Posterior cingulate gyrus (tissue), 11 donors: ENCODE measurements around the gene TUBGCP5.

Experiments
- DNase-seq, 10 donors: peaks; one replicate each; pipeline versions ENCODE4 v3.0.0 to v3.0.0-alpha.2; 2020 to 2021; ENCODE audit warnings: mixed read lengths in 3 of 10
- intact Hi-C: fragments of 100-400 bp; cut with DNase I; formaldehyde crosslinking; loops from one replicate; pipeline ENCODE4 v1.15.1; 2023

TUBGCP5 gene

DNA sequence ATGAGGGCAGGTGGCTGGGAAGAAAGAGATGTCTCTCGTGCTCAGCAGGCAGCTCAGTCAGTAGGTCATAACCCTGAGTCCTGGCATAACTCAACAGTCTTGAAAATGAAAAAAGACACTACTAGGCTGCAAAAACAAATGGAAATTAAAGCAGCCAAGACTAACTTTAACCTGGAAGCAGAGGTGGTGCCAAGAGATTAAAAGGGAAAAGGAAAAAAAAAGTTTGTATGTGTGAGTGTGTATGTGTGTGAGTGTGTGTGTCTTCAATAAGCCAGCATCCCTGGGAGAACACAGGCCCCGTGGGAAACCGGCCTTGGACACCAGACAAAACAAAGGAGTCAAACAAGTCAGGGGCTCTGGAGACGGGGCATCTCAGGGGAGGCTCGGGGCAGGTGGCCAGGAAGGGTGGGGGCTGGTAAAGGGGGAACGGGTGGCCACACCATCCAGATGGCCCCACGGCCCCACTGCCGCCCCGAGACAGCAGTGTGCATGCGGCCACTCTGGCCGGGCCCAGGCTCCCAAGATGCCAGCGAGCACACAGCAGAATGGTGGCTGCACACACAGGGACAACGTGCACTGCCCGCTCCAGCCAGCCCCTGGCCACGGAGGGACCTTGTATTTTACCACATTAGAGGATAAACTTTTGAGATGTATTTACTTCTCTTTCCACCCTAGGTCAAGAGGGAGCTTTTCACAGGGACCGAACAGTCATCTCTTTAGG is 83.0 kb downstream of the TUBGCP5 start:
- intact Hi-C loops = no loop called here
- DNase-seq = peak in 5 of 10 donors; percentile 34 to 90 (median 78)

DNA sequence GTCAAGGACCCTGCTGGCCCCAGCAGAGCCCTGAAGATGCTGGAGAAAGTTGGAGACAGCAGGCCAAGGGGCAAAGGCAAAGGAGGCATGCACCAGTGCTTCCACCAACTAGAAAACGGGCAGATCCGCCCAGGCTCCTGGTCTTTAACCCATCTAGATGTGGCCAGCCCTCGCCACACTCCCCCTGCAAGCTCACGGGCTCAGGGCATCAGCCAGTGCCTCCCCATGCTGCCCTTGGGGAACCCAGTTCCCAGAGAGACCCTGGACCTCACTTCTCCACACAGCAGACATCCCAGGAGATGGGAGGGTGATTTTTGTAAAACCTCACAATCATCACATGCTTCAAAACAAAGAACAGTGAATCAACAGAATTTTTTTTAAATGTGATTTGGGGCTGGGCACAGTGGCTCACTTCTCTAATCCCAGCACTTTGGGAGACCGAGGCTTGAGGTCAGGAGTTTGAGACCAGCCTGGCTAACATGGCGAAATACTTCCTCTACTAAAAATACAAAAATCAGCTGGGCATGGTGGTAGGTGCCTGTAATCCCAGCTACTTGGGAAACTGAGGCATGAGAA is 83.7 kb downstream of the TUBGCP5 start:
- intact Hi-C loops = no loop called here
- peak in 3 of 10 donors; percentile 21 to 81 (median 75) for DNase-seq

DNA sequence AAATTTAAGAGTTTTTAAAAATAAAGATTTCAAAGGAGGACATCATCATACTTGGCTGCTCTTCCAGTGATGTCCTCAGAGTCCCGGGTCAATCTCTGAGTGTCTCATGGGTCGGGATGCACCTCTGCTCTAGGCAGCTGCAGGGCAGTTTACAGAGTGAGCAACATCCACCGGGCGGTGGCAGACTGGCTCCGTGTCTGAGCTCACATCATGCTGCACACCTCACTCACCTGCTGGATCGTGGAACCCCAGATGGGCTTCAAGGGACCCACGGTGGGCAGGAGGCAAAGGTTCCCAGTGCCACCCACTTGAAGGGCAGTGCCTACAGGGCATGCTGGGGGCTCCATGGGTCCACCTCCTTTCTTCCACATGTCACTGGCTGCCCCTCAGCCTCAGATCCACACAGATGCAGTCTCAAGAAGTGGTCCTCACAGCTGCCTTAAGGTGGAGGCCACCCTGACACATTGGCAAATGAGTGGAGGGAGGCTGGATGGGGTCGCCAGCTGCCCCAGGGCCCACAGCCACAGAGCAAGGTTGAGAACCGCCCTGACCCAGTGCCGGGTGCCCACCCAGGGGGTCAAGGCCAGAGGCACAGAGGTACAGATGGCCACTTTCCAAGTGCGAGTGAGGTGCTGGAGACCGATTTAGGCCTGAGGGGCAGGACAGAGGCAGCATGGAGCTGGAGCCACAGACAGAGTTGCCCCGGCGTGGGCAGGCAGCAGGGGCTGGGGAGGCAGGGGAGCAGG is 84.4 kb downstream of the TUBGCP5 start:
- DNase-seq = peak in 3 of 10 donors; percentile 30 to 87 (median 84)
- intact Hi-C loops = no loop called here

DNA sequence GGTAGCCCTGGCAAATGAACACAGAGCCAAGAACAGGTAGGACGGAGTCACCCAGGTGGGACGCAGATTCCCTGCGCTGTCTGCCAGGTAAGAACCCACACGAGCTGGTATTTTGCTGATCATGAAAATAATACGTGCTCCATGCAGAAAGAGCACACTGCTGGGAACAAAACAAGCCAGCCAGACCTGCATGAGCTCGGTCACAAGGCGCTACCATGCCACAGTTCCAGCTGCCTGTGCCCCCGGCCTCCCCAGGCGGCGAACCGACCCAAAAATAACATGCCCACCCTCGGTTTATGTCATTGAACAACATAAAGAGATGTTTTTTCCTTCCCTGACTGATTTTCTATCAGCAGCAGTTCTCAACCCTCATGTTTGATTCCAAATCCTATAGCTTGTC is 85.0 kb downstream of the TUBGCP5 start:
- intact Hi-C loops = no loop called here

DNA sequence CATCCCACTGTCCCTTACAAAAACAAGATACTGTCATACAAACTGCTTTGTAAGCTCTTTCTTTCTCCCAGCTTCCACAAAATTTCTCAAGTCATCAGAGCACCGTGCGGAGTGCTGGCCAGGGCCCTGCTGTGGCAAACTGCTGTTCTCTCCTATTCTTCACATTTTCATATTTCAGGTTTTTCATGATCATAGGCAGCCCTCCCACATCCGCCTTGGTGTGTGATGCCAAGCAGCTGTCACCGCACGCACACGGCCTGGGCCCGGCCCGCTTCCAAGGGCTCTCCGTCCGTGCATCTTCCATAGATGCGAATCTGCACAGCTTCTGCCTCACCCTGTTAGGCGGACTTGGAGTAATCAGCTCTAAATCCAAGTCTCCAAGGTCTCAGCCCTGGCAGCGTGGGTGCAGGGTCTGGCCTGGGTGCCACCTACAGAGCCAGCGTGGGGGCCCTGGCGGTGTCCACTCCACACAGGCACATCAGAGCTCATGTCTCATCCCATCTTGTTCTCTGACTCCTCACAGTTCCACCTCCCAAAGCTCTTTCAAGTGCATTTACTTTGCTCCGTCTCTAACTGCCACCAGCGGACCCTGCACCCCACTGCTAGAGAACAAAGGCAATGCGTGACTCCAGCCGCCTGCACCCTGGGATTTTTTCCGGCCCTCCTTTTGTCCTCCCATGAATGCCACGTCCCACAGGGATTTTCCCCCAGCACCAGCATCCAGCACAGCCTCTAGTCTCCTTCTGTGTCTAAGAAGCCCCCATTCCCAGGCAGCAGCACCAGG is 86.4 kb downstream of the TUBGCP5 start:
- intact Hi-C loops = no loop called here
- DNase-seq = peak in 7 of 10 donors; percentile 49 to 93 (median 61)

More for the DNA sequence above, 85.0 kb downstream of the TUBGCP5 start:
- DNase-seq = peak in 3 of 10 donors; percentile 26 to 70 (median 69)

DNA sequence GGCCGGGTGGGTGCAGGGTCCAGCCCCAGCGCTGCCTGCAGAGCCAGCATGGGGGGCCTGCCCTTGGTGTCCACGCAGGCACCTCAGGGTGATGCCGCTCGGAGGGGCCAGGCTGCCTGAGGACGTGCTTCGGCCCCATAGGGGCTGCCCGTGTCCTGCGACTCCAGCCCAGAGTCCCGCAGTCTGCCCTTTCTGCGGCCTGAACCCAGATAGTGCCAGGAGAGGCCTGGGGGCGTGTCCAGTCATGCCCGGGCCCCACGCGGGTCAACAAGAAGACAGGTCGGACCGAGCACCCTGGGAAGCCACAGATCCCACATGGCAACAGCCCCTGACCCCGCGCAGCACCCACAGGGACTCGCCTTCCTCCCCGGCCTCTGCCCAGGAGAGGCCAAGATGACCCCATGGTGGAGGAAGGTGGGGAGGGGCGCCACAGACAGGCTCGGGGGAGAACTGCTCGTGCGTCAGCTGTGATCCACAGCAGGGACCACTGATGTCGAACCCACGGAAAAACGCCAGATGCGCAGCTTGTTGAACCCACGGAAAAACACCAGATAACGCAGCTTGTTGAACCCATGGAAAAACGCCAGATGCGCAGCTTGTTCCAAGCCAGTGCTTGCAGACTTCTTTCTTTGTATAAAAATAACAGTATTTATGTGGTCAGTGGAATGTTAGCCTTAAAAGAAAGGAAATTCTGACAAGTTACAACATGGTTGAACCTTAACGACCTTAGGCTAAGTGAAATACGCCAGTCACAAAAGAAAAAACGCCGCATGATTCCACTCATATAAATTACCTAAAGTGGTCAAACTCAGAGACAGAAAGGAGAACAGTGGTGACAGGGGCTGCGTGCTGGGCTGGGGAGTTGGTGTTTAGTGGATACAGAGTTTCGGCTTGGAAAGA is 87.7 kb downstream of the TUBGCP5 start:
- DNase-seq = peak in 3 of 10 donors; percentile 13 to 85 (median 79)
- intact Hi-C loops = no loop called here

DNA sequence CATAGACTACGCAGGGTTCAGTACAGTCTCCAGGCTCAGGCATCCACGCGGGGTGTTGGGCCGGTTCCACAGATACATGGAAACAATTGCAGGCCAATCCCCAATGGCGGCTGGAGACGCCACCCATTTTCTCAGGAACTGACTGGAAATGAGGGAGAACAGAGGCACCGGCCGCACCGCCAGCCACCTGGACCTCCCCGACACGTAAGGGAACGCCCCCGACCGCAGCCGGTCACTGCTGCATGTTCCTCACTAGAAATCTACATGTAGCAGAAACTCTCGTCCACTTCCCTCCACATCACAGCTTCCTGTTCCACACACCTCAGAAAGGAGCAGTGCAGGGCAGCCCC is 88.4 kb downstream of the TUBGCP5 start:
- DNase-seq = peak in 1 of 10 donors; percentile 20
- intact Hi-C loops = no loop called here

DNA sequence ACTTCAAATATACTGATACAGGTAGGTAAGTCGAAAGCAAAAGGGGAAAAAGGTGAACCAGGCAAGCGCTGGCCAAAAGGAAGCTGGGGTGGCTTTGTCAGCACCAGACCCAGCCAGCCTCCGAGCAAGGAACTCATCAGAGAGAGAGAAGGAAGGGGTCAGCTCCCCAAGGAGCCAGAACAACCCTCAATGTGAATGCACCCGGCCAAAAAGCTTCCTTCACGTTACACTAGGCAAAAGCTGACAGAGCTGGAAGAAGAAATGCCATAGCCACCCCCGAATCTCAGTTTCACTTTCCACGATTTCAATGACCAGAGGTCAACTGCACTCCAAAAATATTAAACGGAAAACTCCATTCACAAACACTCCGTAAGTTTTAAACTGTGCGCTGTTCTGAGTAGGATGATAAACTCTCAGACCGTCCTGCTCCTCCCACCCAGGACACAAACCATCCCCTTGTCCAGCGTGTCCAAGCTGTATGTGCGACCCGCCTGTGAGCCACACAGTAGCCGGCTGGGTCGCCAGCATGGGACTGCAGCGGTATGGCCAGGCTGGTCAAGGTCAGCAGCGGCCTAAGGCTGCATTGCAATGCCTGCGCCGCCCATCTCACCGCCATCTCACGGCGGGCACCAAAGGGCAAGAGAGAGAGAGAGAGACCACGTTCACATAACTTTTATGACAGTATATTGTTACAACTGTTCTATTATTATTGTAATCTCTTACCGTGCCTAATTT is 88.9 kb downstream of the TUBGCP5 start:
- DNase-seq = peak in 2 of 10 donors; percentile 57 to 80

More for the DNA sequence above, 88.9 kb downstream of the TUBGCP5 start:
- intact Hi-C loops = no loop called here
